GM19452 (cell line): ENCODE results near the gene COQ10B.
"Not testable (repeated sequence)": the region's sequence is repeated elsewhere in the genome, so short reads cannot be mapped to it uniquely, and the experiment has no call there.

Source experiments
- ATAC-seq: cut with Tn5 transposase; IDR thresholded peaks from one replicate; pipeline ENCODE4 v1.9.1; 2021; ENCODE audit not compliant: unreplicated experiment

The COQ10B gene

GRCh38 chr2:197453123-197453913, at the start of gene COQ10B:
COQ10B (plus strand) TSS chr2:197453552; CDS start chr2:197453561, 9 bp downstream.
- peak; percentile 94 for ATAC-seq

- no peak for ATAC-seq
These were observed 47.8 kb upstream of the COQ10B start for GRCh38 chr2:197405582-197405981.

- ATAC-seq: no peak
These were observed 39.3 kb upstream of the COQ10B start for GRCh38 chr2:197414039-197414438.

- ATAC-seq: no peak
These were observed 38.8 kb upstream of the COQ10B start for GRCh38 chr2:197414515-197414914.

GRCh38 chr2:197416268-197416667, 37.1 kb upstream of the COQ10B start:
- no peak for ATAC-seq

- ATAC-seq: no peak
These were observed 33.9 kb upstream of the COQ10B start for GRCh38 chr2:197419438-197419837.

GRCh38 chr2:197423307-197423706, 30.0 kb upstream of the COQ10B start:
- ATAC-seq: no peak

GRCh38 chr2:197425550-197425949, 27.8 kb upstream of the COQ10B start:
- no peak for ATAC-seq

- ATAC-seq: no peak
These were observed 26.4 kb upstream of the COQ10B start for GRCh38 chr2:197426723-197427603.

- no peak for ATAC-seq
These were observed 25.4 kb upstream of the COQ10B start for GRCh38 chr2:197427986-197428385.

- no peak for ATAC-seq
These were observed 21.5 kb upstream of the COQ10B start for GRCh38 chr2:197431858-197432257.

- ATAC-seq: not testable (repeated sequence)
These were observed 20.8 kb upstream of the COQ10B start for GRCh38 chr2:197432527-197432926.

GRCh38 chr2:197433780-197434438, 19.4 kb upstream of the COQ10B start:
- ATAC-seq: no peak

GRCh38 chr2:197434541-197435513, 18.5 kb upstream of the COQ10B start, which contains the start of gene SF3B1:
SF3B1 (minus strand) TSS chr2:197435028; CDS start chr2:197434999, 29 bp downstream.
- peak; percentile 96 for ATAC-seq

- ATAC-seq: no peak
These were observed 17.5 kb upstream of the COQ10B start for GRCh38 chr2:197435598-197436420.

GRCh38 chr2:197437380-197437779, 16.0 kb upstream of the COQ10B start:
- no peak for ATAC-seq

GRCh38 chr2:197442857-197443256, 10.5 kb upstream of the COQ10B start:
- no peak for ATAC-seq

GRCh38 chr2:197445746-197446145, 7.6 kb upstream of the COQ10B start:
- no peak for ATAC-seq

- ATAC-seq: no peak
These were observed 6.5 kb upstream of the COQ10B start for GRCh38 chr2:197446844-197447243.
